Activated CD4-positive, alpha-beta T cell treated with anti-CD3 and anti-CD28 coated beads for 1 hour (primary cell): ENCODE results near the gene EHBP1.
"Not testable (repeated sequence)": the region's sequence is repeated elsewhere in the genome, so short reads cannot be mapped to it uniquely, and the experiment has no call there.

Experiments used
- DNase-seq: peaks from one replicate; pipeline ENCODE4 v3.0.0-alpha.2; 2020

Gene EHBP1

GRCh38 chr2:62968668-62969067 is 263.2 kb downstream of the EHBP1 start:
- no peak for DNase-seq

GRCh38 chr2:62971936-62972335 is 266.4 kb downstream of the EHBP1 start:
- no peak for DNase-seq

- no peak for DNase-seq
Measured at GRCh38 chr2:62972601-62973000, 267.1 kb downstream of the EHBP1 start.

GRCh38 chr2:62974999-62975398 is 269.5 kb downstream of the EHBP1 start:
- DNase-seq = no peak

- no peak for DNase-seq
Measured at GRCh38 chr2:62991605-62992004, 286.1 kb downstream of the EHBP1 start.

GRCh38 chr2:62992561-62992960 is 287.0 kb downstream of the EHBP1 start:
- no peak for DNase-seq

GRCh38 chr2:62994206-62994605 is 288.7 kb downstream of the EHBP1 start:
- no peak for DNase-seq

- no peak for DNase-seq
Measured at GRCh38 chr2:62996534-62997186, 291.1 kb downstream of the EHBP1 start.

GRCh38 chr2:62998949-62999348 is 293.4 kb downstream of the EHBP1 start:
- DNase-seq = no peak

GRCh38 chr2:62999905-63000304 is 294.4 kb downstream of the EHBP1 start:
- no peak for DNase-seq

- DNase-seq = no peak
Measured at GRCh38 chr2:63000801-63001200, 295.3 kb downstream of the EHBP1 start.

GRCh38 chr2:63001576-63001975 is 296.1 kb downstream of the EHBP1 start:
- no peak for DNase-seq

GRCh38 chr2:63003351-63003750 is 297.8 kb downstream of the EHBP1 start:
- no peak for DNase-seq

- no peak for DNase-seq
Measured at GRCh38 chr2:63007813-63008458, 302.4 kb downstream of the EHBP1 start.

GRCh38 chr2:63008838-63009237 is 303.3 kb downstream of the EHBP1 start:
- no peak for DNase-seq

GRCh38 chr2:63009490-63009889 is 304.0 kb downstream of the EHBP1 start:
- DNase-seq = no peak

GRCh38 chr2:63012541-63012940 is 307.0 kb downstream of the EHBP1 start:
- no peak for DNase-seq

GRCh38 chr2:63013438-63013837 is 307.9 kb downstream of the EHBP1 start:
- DNase-seq = no peak

- DNase-seq = no peak
Measured at GRCh38 chr2:63015389-63015788, 309.9 kb downstream of the EHBP1 start.

- no peak for DNase-seq
Measured at GRCh38 chr2:63018439-63018838, 312.9 kb downstream of the EHBP1 start.

GRCh38 chr2:63019686-63020085 is 314.2 kb downstream of the EHBP1 start:
- DNase-seq = not testable (repeated sequence)

GRCh38 chr2:63023444-63023843 is 317.9 kb downstream of the EHBP1 start:
- DNase-seq = no peak

- DNase-seq = no peak
Measured at GRCh38 chr2:63027220-63027619, 321.7 kb downstream of the EHBP1 start.

- no peak for DNase-seq
Measured at GRCh38 chr2:63029058-63029457, 323.5 kb downstream of the EHBP1 start.

GRCh38 chr2:63034526-63034925 is 329.0 kb downstream of the EHBP1 start:
- no peak for DNase-seq
